K562 (cell line): ENCODE measurements around the gene ING1.

Experiments
- CGGBP1 ChIP-seq: fragments of 250-450 bp; sonication (Bioruptor Pico); IDR thresholded peaks from 2 replicates; pipeline ENCODE4 v1.9.0; 2021; ENCODE audit warnings: mild to moderate bottlenecking
- GATA2 ChIP-seq: sonication (generic); formaldehyde crosslinking; IDR thresholded peaks from 2 replicates; pipeline ENCODE4 v1.4.0; 2020; ENCODE audit warnings: mild to moderate bottlenecking, missing genetic modification reagents
- KDM1A ChIP-seq, 2 experiments: fragments of 450-650 bp; IDR thresholded peaks; 2 replicates each; pipeline ENCODE4 v1.6.1; 2016; ENCODE audit warnings: mild to moderate bottlenecking in 2 of 2
- POLR2AphosphoS5 ChIP-seq: IDR thresholded peaks from 2 replicates; pipeline ENCODE4 v1.6.1; 2011; ENCODE audit warnings: mild to moderate bottlenecking, low read depth, low read length, moderate library complexity; ENCODE audit not compliant: control insufficient read depth, insufficient read depth
- YY1 ChIP-seq, 3 experiments: IDR thresholded peaks; 2 replicates each; pipeline ENCODE4 v1.6.1; 2011; ENCODE audit warnings: low read length in 2 of 3, mild to moderate bottlenecking in 2 of 3, moderate library complexity in 2 of 3, borderline replicate concordance in 1 of 3, control low read depth in 1 of 3, low read depth in 1 of 3; ENCODE audit not compliant: insufficient read depth in 3 of 3, insufficient replicate concordance in 2 of 3, control insufficient read depth in 1 of 3, insufficient read length in 1 of 3; ENCODE audit errors: extremely low read depth in 1 of 3
- TF ChIP-seq, protein P1 (sequence below), 2 experiments: fragments of 450-650 bp in 1 of 2; sonication (generic) in 1 of 2; formaldehyde crosslinking in 1 of 2; IDR thresholded peaks; 2 replicates each; pipeline versions ENCODE4 v1.7.1 to v1.9.0; 2016 to 2022; ENCODE audit warnings: inconsistent platforms in 1 of 2, mild to moderate bottlenecking in 1 of 2, missing genetic modification reagents in 1 of 2

GRCh38 chr13:110760611-110761010 lies 47.1 kb downstream of the ING1 start:
- TF ChIP-seq YY1 (IDR thresholded peaks at IDR 0.05; ENCODE audit: borderline replicate concordance in 1 of 3, control insufficient read depth in 1 of 3, extremely low read depth in 1 of 3, insufficient read depth in 3 of 3, insufficient read length in 1 of 3, insufficient replicate concordance in 2 of 3, low read depth in 1 of 3, low read length in 2 of 3) (no peak), POLR2AphosphoS5 (no peak), GATA2 (CRISPR knock-in tag) (no peak), CGGBP1 (CRISPR knock-in tag) (no peak), KDM1A (IDR thresholded peaks at IDR 0.05) (no peak)
- TF ChIP-seq, protein P1, sequence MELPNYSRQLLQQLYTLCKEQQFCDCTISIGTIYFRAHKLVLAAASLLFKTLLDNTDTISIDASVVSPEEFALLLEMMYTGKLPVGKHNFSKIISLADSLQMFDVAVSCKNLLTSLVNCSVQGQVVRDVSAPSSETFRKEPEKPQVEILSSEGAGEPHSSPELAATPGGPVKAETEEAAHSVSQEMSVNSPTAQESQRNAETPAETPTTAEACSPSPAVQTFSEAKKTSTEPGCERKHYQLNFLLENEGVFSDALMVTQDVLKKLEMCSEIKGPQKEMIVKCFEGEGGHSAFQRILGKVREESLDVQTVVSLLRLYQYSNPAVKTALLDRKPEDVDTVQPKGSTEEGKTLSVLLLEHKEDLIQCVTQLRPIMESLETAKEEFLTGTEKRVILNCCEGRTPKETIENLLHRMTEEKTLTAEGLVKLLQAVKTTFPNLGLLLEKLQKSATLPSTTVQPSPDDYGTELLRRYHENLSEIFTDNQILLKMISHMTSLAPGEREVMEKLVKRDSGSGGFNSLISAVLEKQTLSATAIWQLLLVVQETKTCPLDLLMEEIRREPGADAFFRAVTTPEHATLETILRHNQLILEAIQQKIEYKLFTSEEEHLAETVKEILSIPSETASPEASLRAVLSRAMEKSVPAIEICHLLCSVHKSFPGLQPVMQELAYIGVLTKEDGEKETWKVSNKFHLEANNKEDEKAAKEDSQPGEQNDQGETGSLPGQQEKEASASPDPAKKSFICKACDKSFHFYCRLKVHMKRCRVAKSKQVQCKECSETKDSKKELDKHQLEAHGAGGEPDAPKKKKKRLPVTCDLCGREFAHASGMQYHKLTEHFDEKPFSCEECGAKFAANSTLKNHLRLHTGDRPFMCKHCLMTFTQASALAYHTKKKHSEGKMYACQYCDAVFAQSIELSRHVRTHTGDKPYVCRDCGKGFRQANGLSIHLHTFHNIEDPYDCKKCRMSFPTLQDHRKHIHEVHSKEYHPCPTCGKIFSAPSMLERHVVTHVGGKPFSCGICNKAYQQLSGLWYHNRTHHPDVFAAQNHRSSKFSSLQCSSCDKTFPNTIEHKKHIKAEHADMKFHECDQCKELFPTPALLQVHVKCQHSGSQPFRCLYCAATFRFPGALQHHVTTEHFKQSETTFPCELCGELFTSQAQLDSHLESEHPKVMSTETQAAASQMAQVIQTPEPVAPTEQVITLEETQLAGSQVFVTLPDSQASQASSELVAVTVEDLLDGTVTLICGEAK (IDR thresholded peaks at IDR 0.05) = no peak
- TF ChIP-seq, protein P1 (CRISPR knock-in tag; IDR thresholded peaks at IDR 0.05) = no peak
